ENCODE results near the gene BCDIN3D. TPM values are rescaled to one million over a fixed set of nuclear protein-coding genes. Genes with fewer than 3 reads are reported as not detected.

Gene BCDIN3D
- total RNA-seq, 1 donor from 2014 or later: 5.3 TPM

DNA sequence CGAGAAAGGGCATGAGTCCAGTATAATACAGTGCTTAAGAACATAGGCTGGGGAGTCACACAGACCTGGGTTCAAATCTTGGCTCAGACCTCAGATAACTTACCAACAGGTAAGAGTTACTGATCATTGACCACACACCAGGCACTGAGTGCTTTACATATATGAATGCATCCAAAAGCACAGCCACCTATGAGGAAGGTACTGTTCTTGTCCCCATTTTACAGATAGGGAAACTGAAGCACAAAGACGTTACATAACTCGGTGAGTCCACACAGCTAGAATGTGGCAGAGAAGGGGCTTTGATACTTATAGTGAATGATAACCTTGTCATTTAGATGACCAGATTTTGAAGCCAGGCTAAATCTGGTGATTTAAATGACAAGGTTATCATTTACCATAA, 33.2 kb upstream of the BCDIN3D start:
- DNase-seq (ENCODE audit: extremely low spot score, unreplicated experiment): no peak
- no peaks in the 10 kb centered on the region for H3K9me3 Mint-ChIP-seq (ENCODE audit: unreplicated experiment)
- peaks cover 7% of the 10 kb centered on the region for H3K27me3 Mint-ChIP-seq (ENCODE audit: unreplicated experiment)
- H3K4me1 Mint-ChIP-seq (ENCODE audit: unreplicated experiment): peaks cover 2% of the 10 kb centered on the region
- H3K27ac Mint-ChIP-seq (ENCODE audit: unreplicated experiment): no peak overlapping the region
- TF ChIP-seq, protein P1, sequence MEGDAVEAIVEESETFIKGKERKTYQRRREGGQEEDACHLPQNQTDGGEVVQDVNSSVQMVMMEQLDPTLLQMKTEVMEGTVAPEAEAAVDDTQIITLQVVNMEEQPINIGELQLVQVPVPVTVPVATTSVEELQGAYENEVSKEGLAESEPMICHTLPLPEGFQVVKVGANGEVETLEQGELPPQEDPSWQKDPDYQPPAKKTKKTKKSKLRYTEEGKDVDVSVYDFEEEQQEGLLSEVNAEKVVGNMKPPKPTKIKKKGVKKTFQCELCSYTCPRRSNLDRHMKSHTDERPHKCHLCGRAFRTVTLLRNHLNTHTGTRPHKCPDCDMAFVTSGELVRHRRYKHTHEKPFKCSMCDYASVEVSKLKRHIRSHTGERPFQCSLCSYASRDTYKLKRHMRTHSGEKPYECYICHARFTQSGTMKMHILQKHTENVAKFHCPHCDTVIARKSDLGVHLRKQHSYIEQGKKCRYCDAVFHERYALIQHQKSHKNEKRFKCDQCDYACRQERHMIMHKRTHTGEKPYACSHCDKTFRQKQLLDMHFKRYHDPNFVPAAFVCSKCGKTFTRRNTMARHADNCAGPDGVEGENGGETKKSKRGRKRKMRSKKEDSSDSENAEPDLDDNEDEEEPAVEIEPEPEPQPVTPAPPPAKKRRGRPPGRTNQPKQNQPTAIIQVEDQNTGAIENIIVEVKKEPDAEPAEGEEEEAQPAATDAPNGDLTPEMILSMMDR (IDR thresholded peaks at IDR 0.05): no peak
- H3K36me3 Mint-ChIP-seq (ENCODE audit: unreplicated experiment): no peaks in the 10 kb centered on the region
- no peak overlapping the region for H3K4me3 Mint-ChIP-seq (ENCODE audit: unreplicated experiment)

DNA sequence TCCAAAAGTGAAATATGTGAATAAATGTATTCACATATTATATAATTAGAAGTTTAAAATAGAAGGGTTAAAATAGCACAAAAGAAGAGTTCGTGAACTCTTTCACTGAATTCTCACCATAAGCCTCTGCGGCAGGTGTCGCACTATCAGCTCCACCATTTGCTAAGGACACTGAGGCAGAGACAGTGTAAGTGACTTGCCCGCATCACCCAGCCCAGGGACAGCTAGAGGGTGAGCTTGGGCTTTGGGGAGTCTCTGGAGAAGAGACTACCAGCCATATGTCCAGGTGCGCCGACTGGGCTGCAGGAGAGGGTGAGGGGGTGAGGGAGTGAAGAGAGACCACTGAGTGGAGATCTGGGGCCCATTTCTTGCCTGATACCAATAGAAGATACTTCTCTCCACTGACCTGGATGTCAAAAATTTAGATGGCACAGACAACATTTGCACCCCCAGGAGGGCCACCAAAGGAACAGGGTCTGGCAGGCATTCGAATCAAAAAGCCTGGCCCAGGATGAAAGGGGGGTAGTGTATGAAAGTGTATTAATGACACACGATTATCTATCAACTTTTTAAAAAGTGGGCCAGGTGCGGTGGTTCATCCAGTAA, 32.3 kb upstream of the BCDIN3D start:
- Mint-ChIP-seq H3K9me3 (ENCODE audit: unreplicated experiment) (no peaks in the 10 kb centered on the region), H3K4me3 (ENCODE audit: unreplicated experiment) (no peak overlapping the region), H3K27ac (ENCODE audit: unreplicated experiment) (no peak overlapping the region), H3K4me1 (ENCODE audit: unreplicated experiment) (peaks cover 2% of the 10 kb centered on the region), H3K27me3 (ENCODE audit: unreplicated experiment) (peaks cover 7% of the 10 kb centered on the region), H3K36me3 (ENCODE audit: unreplicated experiment) (no peaks in the 10 kb centered on the region)
- TF ChIP-seq, protein P1 (IDR thresholded peaks at IDR 0.05): no peak
- DNase-seq (ENCODE audit: extremely low spot score, unreplicated experiment): no peak

DNA sequence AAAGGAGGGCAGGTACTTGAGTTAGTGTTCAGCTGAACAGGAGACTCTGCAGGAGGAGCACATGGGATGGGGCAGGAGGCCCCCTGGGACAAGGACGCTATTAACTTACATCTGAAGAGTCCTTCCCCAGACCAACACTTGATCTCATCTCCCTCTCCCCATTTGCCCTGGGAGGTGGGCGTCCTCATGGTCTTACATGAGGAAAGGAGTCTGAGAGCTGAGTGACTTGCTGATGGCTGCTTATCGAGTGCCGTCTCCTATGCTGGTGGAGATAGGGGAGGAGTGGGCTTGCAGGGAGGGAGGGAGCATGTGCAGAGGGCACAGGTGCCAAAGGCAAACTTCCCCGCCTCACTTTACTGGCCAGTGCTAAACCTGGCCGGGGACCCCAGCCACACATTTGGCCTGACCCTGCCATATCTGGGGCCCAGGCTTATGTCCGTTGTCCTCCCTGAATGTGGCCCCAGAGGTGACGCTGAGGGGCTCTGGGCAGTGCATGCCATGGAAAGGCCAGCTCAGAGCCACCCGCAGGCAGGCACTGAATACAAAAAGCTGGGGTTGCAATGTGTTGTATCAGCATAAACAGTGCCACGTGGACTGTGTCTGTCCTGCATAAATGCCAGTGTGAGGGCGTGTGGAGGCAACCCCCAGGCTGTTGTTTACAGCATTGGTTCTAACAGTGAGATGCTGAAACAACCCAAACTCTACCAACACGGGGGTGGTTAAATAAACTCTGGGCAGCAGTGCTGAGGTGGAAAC, 31.4 kb upstream of the BCDIN3D start:
- H3K27ac Mint-ChIP-seq (ENCODE audit: unreplicated experiment): no peak overlapping the region
- no peaks in the 10 kb centered on the region for H3K36me3 Mint-ChIP-seq (ENCODE audit: unreplicated experiment)
- no peak overlapping the region for H3K4me3 Mint-ChIP-seq (ENCODE audit: unreplicated experiment)
- no peak for DNase-seq (ENCODE audit: extremely low spot score, unreplicated experiment)
- peaks cover 2% of the 10 kb centered on the region for H3K4me1 Mint-ChIP-seq (ENCODE audit: unreplicated experiment)
- TF ChIP-seq, protein P1 (IDR thresholded peaks at IDR 0.05): no peak
- peaks cover 7% of the 10 kb centered on the region for H3K27me3 Mint-ChIP-seq (ENCODE audit: unreplicated experiment)
- no peaks in the 10 kb centered on the region for H3K9me3 Mint-ChIP-seq (ENCODE audit: unreplicated experiment)

DNA sequence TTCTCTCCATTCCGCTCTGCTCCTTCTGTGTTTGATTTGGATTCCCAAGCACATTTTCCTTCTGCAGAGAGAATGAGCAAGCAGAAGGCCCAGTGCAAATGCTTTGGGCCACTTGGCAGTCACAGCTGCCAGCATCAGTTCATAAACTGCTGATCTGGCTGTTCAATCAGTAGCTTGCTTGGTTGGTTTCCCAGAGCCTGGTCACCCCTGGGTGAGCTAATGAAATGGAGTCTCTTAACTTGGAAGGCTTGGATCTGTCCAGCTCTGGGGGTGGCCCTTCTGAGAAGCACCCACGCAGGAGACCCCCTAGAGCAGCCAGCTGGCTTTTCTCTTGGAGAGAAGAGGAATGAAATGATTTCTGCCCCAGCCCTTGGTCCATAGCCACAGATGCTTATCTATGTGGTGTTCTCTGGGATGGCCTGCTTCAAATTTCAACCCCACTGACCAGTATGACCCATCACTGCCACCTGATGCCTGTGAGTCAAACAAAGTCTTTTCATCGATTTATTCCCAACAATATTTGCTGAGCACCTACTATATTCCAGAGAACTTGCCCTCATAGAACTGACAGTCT, 30.5 kb upstream of the BCDIN3D start:
- Mint-ChIP-seq H3K4me3 (ENCODE audit: unreplicated experiment) (no peak overlapping the region), H3K36me3 (ENCODE audit: unreplicated experiment) (no peaks in the 10 kb centered on the region), H3K9me3 (ENCODE audit: unreplicated experiment) (no peaks in the 10 kb centered on the region), H3K27ac (ENCODE audit: unreplicated experiment) (no peak overlapping the region), H3K27me3 (ENCODE audit: unreplicated experiment) (peaks cover 7% of the 10 kb centered on the region), H3K4me1 (ENCODE audit: unreplicated experiment) (peaks cover 5% of the 10 kb centered on the region)
- TF ChIP-seq, protein P1 (IDR thresholded peaks at IDR 0.05): no peak
- DNase-seq (ENCODE audit: extremely low spot score, unreplicated experiment): no peak

DNA sequence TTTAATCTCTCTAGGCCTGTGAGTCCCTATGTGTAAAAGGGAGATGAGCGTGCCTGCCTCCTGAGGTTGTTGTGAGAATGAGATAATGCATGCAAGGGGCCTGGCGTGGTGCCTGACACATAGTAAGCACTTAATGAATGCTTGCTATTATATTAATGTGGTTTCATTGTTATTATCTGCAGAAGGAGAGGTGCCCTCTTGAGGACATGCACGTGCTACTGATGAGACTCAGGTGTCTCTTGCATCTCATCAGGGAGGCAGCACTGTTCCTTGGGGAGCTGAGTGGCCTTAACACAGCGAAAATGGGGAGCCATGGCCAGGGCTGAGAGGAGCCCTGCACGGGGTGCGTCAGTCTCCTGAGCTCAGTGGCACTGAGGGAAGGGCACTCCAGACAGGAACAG, 29.9 kb upstream of the BCDIN3D start:
- Mint-ChIP-seq H3K4me3 (ENCODE audit: unreplicated experiment) (no peak overlapping the region), H3K36me3 (ENCODE audit: unreplicated experiment) (no peaks in the 10 kb centered on the region), H3K27me3 (ENCODE audit: unreplicated experiment) (peaks cover 7% of the 10 kb centered on the region), H3K27ac (ENCODE audit: unreplicated experiment) (no peak overlapping the region), H3K4me1 (ENCODE audit: unreplicated experiment) (peaks cover 5% of the 10 kb centered on the region), H3K9me3 (ENCODE audit: unreplicated experiment) (no peaks in the 10 kb centered on the region)
- TF ChIP-seq, protein P1 (IDR thresholded peaks at IDR 0.05): no peak
- DNase-seq (ENCODE audit: extremely low spot score, unreplicated experiment): no peak
